Measurements from ENCODE around the gene CTDNEP1. TPM values are rescaled to one million over a fixed set of nuclear protein-coding genes. Genes with fewer than 3 reads are reported as not detected.

CTDNEP1 gene
- total and polyA plus RNA-seq, 9 donors, result 42.3 to 256 (median 123) TPM

GRCh38 chr17:7220593-7221277 is 30.8 kb downstream of the CTDNEP1 start:
- intact Hi-C loops (cut with DNase I), result no loop called here
- Histone ChIP-seq H3K27me3 (no peaks in the 10 kb centered on the region), H3K36me3 (no peaks in the 10 kb centered on the region), H3K9me3 (no peaks in the 10 kb centered on the region), H3K4me3 (peak overlapping the region; percentile 98), H3K4me1 (ENCODE audit: insufficient read depth) (peaks cover 13% of the 10 kb centered on the region), H3K27ac (peak overlapping the region; percentile 92 to 95)
- peak in 3 of 5 donors; percentile 59 to 67 (median 61) for DNase-seq
- TF ChIP-seq POLR2A (IDR thresholded peaks at IDR 0.05) (no peak), EP300 (IDR thresholded peaks at IDR 0.05) (no peak), CTCF (IDR thresholded peaks at IDR 0.05) (no peak)
- WGBS, 3 donors, result 20 to 25% (median 22%) methylated on average over 9 to 11 of the region's 11 CpGs

GRCh38 chr17:7219812-7220592 is 31.5 kb downstream of the CTDNEP1 start, which contains the start of the genes ACADVL and DLG4:
Gene ACADVL (plus strand): TSS chr17:7219938. CDS start chr17:7219985, 47 bp downstream.
Gene DLG4 (minus strand): TSS chr17:7219836.
- TF ChIP-seq CTCF (IDR thresholded peaks at IDR 0.05) (peak in 2 of 3 donors; percentile 12 to 14), EP300 (IDR thresholded peaks at IDR 0.05) (no peak), POLR2A (IDR thresholded peaks at IDR 0.05) (peak; percentile 85)
- DNase-seq, result peak; percentile 93 to 95 (median 95)
- Histone ChIP-seq H3K27me3 (no peaks in the 10 kb centered on the region), H3K4me1 (ENCODE audit: insufficient read depth) (peaks cover 16% of the 10 kb centered on the region), H3K4me3 (peak within 1 kb of the TSS; percentile 98), H3K9me3 (no peaks in the 10 kb centered on the region), H3K36me3 (no peaks in the 10 kb centered on the region), H3K27ac (peak within 1 kb of the TSS; percentile 92 to 95)
- intact Hi-C loops (cut with DNase I), result no loop called here
- WGBS, 3 donors, result 1% methylated on average over 47 to 63 of the region's 63 CpGs

GRCh38 chr17:7219229-7219811 is 32.2 kb downstream of the CTDNEP1 start:
- peak overlapping the region; percentile 47 to 95 for H3K27ac ChIP-seq
- H3K4me1 ChIP-seq (ENCODE audit: insufficient read depth), result peaks cover 16% of the 10 kb centered on the region
- peak overlapping the region; percentile 98 for H3K4me3 ChIP-seq
- no peak for DNase-seq
- TF ChIP-seq EP300 (IDR thresholded peaks at IDR 0.05), result no peak
- no peak for TF ChIP-seq CTCF (IDR thresholded peaks at IDR 0.05)
- TF ChIP-seq POLR2A (IDR thresholded peaks at IDR 0.05), result no peak
- no peaks in the 10 kb centered on the region for H3K36me3 ChIP-seq
- H3K27me3 ChIP-seq, result no peaks in the 10 kb centered on the region
- 14 to 15% (median 15%) methylated on average over 12 of the region's 12 CpGs for WGBS, 3 donors
- no peaks in the 10 kb centered on the region for H3K9me3 ChIP-seq
- intact Hi-C loops (cut with DNase I), result no loop called here

- Histone ChIP-seq H3K9me3 (no peaks in the 10 kb centered on the region), H3K4me3 (no peak overlapping the region), H3K27ac (no peak overlapping the region), H3K4me1 (ENCODE audit: insufficient read depth) (peaks cover 17% of the 10 kb centered on the region), H3K27me3 (no peaks in the 10 kb centered on the region), H3K36me3 (no peaks in the 10 kb centered on the region)
- intact Hi-C loops (cut with DNase I), result no loop called here
- TF ChIP-seq EP300 (IDR thresholded peaks at IDR 0.05), result no peak
- no peak for TF ChIP-seq CTCF (IDR thresholded peaks at IDR 0.05)
- no peak for TF ChIP-seq POLR2A (IDR thresholded peaks at IDR 0.05)
- 78 to 83% (median 81%) methylated on average over 6 of the region's 6 CpGs for WGBS, 3 donors
- DNase-seq, result peak in 1 of 5 donors; percentile 33
These were observed 32.8 kb downstream of the CTDNEP1 start for GRCh38 chr17:7218758-7219157.

Data from ovary (tissue), 9 donors.